ENCODE measurements around the gene B4GALT5. TPM values are rescaled to one million over a fixed set of nuclear protein-coding genes. Genes with fewer than 3 reads are reported as not detected.
"Not testable (repeated sequence)": the region's sequence is repeated elsewhere in the genome, so short reads cannot be mapped to it uniquely, and the experiment has no call there.

Gene B4GALT5
- total RNA-seq (2014; rRNA removed; shearing (Covaris generic)) (9.7 and 9.8 TPM in 2 replicates), total RNA-seq (2022) (14.8 and 18.8 TPM in 2 replicates), Bru-seq, nascent RNA (percentile 86 among the genes with signal in this experiment), BruChase-seq, experiment 1, labeled RNA remaining after a 6-hour chase (percentile 88 among the genes with signal in this experiment), BruChase-seq, experiment 2, labeled RNA remaining after a 2-hour chase (percentile 83 among the genes with signal in this experiment)
- long read RNA-seq, full-length matches to known transcripts = 1 of 14 reads
- long read RNA-seq, partial matches to known transcripts = 0 of 14 reads
- long read RNA-seq, other reads (novel, unspliced or antisense) = 13 of 14 reads

- H3K9me2 ChIP-seq (ENCODE audit: insufficient read depth, low read length) = no peaks in the 10 kb centered on the region
- CTCF ChIA-PET (ENCODE audit: unreplicated experiment) = interaction anchor here (0.6 kb wide), 1 partner anchor 11 kb away, joined by 3 read pairs; no protein-coding TSS in a partner anchor
- H3K4me1 ChIP-seq (ENCODE audit: insufficient read depth, low read length, poor library complexity, severe bottlenecking) = peaks cover 36% of the 10 kb centered on the region
- H3K4me3 ChIP-seq (ENCODE audit: low read depth, low read length, poor library complexity, severe bottlenecking) = peak within 1 kb of the TSS; percentile 99
- POLR2A ChIA-PET = interaction anchor here (0.7 to 1.6 kb wide), 6 partner anchors 10 to 110 kb away, joined by 3 to 5 read pairs (median 3); no protein-coding TSS in a partner anchor
- peak within 1 kb of the TSS; percentile 63 for H3K27ac ChIP-seq (ENCODE audit: low read depth, low read length, poor library complexity, severe bottlenecking)
- TF ChIP-seq EZH2phosphoT487 (IDR thresholded peaks at IDR 0.05; ENCODE audit: borderline replicate concordance, low read depth, low read length) (no peak), CTCF (conservative IDR thresholded peaks at IDR 0.05; ENCODE audit: low read length) (no peak)
- H4K20me1 ChIP-seq (ENCODE audit: insufficient read depth, low read length) = 0 out of 2 replicates have a peak, but pooled peaks cover 10% of the 10 kb centered on the region
- peaks cover 8% of the 10 kb centered on the region; the same call in 1 of the 2 replicates for H3K36me3 ChIP-seq (ENCODE audit: insufficient read depth, low read length)
- peak within 1 kb of the TSS; percentile 86 for H3K4me2 ChIP-seq (ENCODE audit: low read length)
- intact Hi-C loops (cut with micrococcal nuclease; ENCODE audit: unreplicated experiment) = loop anchor here (2.0 to 5.0 kb wide), 4 partner anchors 37 to 108 kb away; no protein-coding TSS in a partner anchor
- BruUV-seq (replicated peaks) = no TSS peak
- peak within 1 kb of the TSS; percentile 93 for H2AFZ ChIP-seq (ENCODE audit: low read length)
- H3K79me2 ChIP-seq (ENCODE audit: insufficient read depth, low read depth, low read length) = peaks cover 41% of the 10 kb centered on the region
- peak; percentile 93 for DNase-seq (ENCODE audit: low spot score)
- no peaks in the 10 kb centered on the region for H3K9me3 ChIP-seq (ENCODE audit: low read length)
Measured at GRCh38 chr20:49713753-49714712, at the start of gene B4GALT5. B4GALT5 (minus strand) TSS chr20:49713878; CDS start chr20:49713690, 188 bp downstream.

- no peak overlapping the region for H3K4me2 ChIP-seq (ENCODE audit: low read length)
- no peaks in the 10 kb centered on the region for H3K36me3 ChIP-seq (ENCODE audit: insufficient read depth, low read length)
- H3K4me1 ChIP-seq (ENCODE audit: insufficient read depth, low read length, poor library complexity, severe bottlenecking) = no peaks in the 10 kb centered on the region
- H3K27ac ChIP-seq (ENCODE audit: low read depth, low read length, poor library complexity, severe bottlenecking) = no peak overlapping the region
- no peak overlapping the region for H3K4me3 ChIP-seq (ENCODE audit: low read depth, low read length, poor library complexity, severe bottlenecking)
- DNase-seq (ENCODE audit: low spot score) = no peak
- BruUV-seq (replicated peaks) = no TSS peak
- no peaks in the 10 kb centered on the region for H3K9me3 ChIP-seq (ENCODE audit: low read length)
- CTCF ChIA-PET (ENCODE audit: unreplicated experiment) = no interaction called here
- no peaks in the 10 kb centered on the region for H4K20me1 ChIP-seq (ENCODE audit: insufficient read depth, low read length)
- POLR2A ChIA-PET = interaction anchor here (0.6 kb wide), 1 partner anchor 13 kb away, joined by 5 read pairs; no protein-coding TSS in a partner anchor
- no peaks in the 10 kb centered on the region for H3K79me2 ChIP-seq (ENCODE audit: insufficient read depth, low read depth, low read length)
- intact Hi-C loops (cut with micrococcal nuclease; ENCODE audit: unreplicated experiment) = no loop called here
- H3K9me2 ChIP-seq (ENCODE audit: insufficient read depth, low read length) = no peaks in the 10 kb centered on the region
- no peak overlapping the region for H2AFZ ChIP-seq (ENCODE audit: low read length)
- TF ChIP-seq CTCF (conservative IDR thresholded peaks at IDR 0.05; ENCODE audit: low read length) (no peak), EZH2phosphoT487 (IDR thresholded peaks at IDR 0.05; ENCODE audit: borderline replicate concordance, low read depth, low read length) (no peak)
Measured at GRCh38 chr20:49762940-49763766, 49.5 kb upstream of the B4GALT5 start.

DNA sequence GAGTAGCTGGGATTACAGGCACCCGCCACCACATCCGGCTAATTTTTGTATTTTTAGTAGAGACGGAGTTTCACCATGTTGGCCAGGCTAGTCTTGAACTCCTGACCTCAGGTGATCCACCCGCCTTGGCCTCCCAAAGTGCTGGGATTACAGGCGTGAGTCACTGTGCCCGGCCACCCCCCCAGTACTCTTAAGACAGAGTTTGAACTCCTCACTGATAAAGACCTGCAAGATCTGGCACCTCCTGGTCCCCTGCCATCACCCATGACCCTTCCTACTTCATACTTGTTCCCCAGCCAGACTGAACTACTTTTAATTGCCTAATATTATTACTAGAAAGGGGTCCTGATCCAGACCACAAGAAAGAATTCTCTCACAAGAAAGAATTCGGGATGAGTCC is 48.2 kb upstream of the B4GALT5 start:
- H3K36me3 ChIP-seq (ENCODE audit: insufficient read depth, low read length); H3K9me2 ChIP-seq (ENCODE audit: insufficient read depth, low read length); H3K27ac ChIP-seq (ENCODE audit: low read depth, low read length, poor library complexity, severe bottlenecking); H3K79me2 ChIP-seq (ENCODE audit: insufficient read depth, low read depth, low read length); H3K4me1 ChIP-seq (ENCODE audit: insufficient read depth, low read length, poor library complexity, severe bottlenecking); H2AFZ ChIP-seq (ENCODE audit: low read length); H4K20me1 ChIP-seq (ENCODE audit: insufficient read depth, low read length); DNase-seq (ENCODE audit: low spot score); H3K9me3 ChIP-seq (ENCODE audit: low read length); H3K4me3 ChIP-seq (ENCODE audit: low read depth, low read length, poor library complexity, severe bottlenecking); CTCF ChIA-PET (ENCODE audit: unreplicated experiment); H3K4me2 ChIP-seq (ENCODE audit: low read length); BruUV-seq (replicated peaks); intact Hi-C loops (cut with micrococcal nuclease; ENCODE audit: unreplicated experiment): not testable (repeated sequence)
- POLR2A ChIA-PET = interaction anchor here (0.6 kb wide), 1 partner anchor 11 kb away, joined by 5 read pairs; no protein-coding TSS in a partner anchor
